ENCODE data around the gene FAM98B. TPM values are rescaled to one million over a fixed set of nuclear protein-coding genes. Genes with fewer than 3 reads are reported as not detected.

The FAM98B gene
- 18.3 TPM for polyA plus RNA-seq (2012; ENCODE audit: insufficient read depth, insufficient read length, low read depth)

DNA sequence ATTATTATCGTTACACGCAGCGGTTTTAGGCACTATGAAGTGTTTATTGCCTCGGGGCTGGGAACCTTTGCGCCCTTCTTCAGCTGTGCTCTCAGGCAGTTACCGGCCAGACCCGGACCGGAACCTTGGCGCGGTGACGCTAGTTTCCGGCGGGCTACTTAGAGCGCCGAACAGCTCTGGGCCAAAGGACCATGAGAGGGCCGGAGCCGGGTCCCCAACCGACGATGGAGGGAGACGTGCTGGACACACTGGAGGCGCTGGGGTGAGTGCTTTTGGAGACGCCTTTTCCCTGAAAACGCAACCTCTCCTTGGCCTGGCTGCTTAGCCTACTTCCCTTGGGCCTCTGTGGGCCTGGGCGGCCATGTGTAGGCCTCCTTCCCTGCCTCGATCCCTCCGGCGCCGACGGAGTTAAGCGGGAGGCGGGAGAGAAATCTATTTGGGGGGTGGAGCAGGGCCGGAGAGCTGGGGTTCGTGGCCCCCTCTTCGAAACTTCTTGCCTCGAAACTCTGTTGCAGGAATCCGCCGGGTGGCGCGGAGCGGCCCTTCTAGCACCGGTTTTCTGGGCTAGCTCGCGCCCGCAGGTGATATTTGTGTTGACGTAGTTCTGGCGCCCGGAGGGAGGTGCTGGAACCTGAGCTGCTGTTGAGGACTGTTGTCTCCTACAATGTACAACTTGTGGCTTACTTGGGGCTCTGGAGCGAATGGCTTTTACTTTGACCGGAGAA, at the start of gene FAM98B:
TSS of gene FAM98B (plus strand) at position 157 of the 725 bp plus-strand sequence. CDS start at position 192, 35 bp downstream.
- Histone ChIP-seq H3K4me1 (peaks cover 6% of the 10 kb centered on the region), H3K4me3 (ENCODE audit: low read depth, low read length) (peak within 1 kb of the TSS; percentile 97), H3K9me3 (no peaks in the 10 kb centered on the region), H3K36me3 (no peaks in the 10 kb centered on the region), H3K27me3 (peaks cover 30% of the 10 kb centered on the region)
- TF ChIP-seq CTCF (IDR thresholded peaks at IDR 0.05; ENCODE audit: low read depth, low read length): 0 out of 2 replicates have a peak, but pooled peaks have one; percentile 1
- DNase-seq: peak; percentile 87

DNA sequence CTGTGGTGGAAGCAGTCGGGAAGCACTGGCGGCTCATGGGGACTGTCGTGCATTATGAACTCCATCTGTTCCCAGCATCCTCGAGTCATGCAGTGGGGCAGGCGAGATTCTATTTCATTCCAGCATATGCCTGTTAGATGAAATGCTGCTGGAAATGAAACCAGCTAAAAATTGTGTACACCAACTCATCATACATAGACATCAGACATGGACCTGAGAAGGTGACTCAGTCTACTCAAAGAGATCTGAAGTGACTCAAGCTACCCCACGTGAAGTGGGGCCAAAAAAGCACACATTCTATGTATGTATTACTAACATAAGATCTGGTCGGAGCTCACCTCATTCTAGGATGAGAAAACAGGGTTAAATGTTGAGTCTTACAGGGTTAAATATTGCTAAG, 47.5 kb upstream of the FAM98B start:
- Histone ChIP-seq H3K4me3 (ENCODE audit: low read depth, low read length) (no peak overlapping the region), H3K4me1 (no peaks in the 10 kb centered on the region), H3K36me3 (no peaks in the 10 kb centered on the region), H3K27me3 (peaks cover 6% of the 10 kb centered on the region; the same call in 1 of the 2 replicates), H3K9me3 (peaks cover 3% of the 10 kb centered on the region)
- no peak for TF ChIP-seq CTCF (IDR thresholded peaks at IDR 0.05; ENCODE audit: low read depth, low read length)
- no peak for DNase-seq

GRCh38 chr15:38408576-38408975, 45.4 kb upstream of the FAM98B start:
- DNase-seq: no peak

GRCh38 chr15:38411902-38412301, 42.0 kb upstream of the FAM98B start:
- no peak overlapping the region for H3K4me3 ChIP-seq (ENCODE audit: low read depth, low read length)
- no peaks in the 10 kb centered on the region for H3K9me3 ChIP-seq
- no peak for TF ChIP-seq CTCF (IDR thresholded peaks at IDR 0.05; ENCODE audit: low read depth, low read length)
- H3K4me1 ChIP-seq: no peaks in the 10 kb centered on the region
- H3K27me3 ChIP-seq: peaks cover 4% of the 10 kb centered on the region; the same call in 1 of the 2 replicates
- no peak for DNase-seq
- no peaks in the 10 kb centered on the region for H3K36me3 ChIP-seq

More at GRCh38 chr15:38408576-38408975, 45.4 kb upstream of the FAM98B start:
- Histone ChIP-seq H3K4me3 (ENCODE audit: low read depth, low read length) (no peak overlapping the region), H3K9me3 (no peaks in the 10 kb centered on the region; the same call in 1 of the 2 replicates), H3K4me1 (no peaks in the 10 kb centered on the region), H3K36me3 (no peaks in the 10 kb centered on the region), H3K27me3 (peaks cover 9% of the 10 kb centered on the region)
- no peak for TF ChIP-seq CTCF (IDR thresholded peaks at IDR 0.05; ENCODE audit: low read depth, low read length)

DNA sequence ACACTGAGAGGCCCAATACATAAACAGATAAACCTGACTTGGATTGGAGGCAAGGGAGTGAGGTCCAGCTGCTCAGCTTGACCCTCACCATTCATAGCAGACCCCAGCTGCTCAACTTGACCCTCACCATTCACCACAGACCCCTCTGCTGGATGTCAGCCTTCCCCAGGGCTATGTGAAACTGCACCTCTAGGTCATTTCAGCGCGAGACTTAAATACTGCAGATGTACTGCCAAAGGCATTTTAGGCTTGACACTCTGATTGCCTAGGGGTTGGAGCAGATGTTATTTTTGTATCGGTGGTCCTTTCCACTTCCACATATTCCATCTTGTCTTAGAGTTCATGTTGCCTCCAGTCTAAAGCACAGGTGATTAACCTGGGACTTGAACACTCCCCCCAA, 41.5 kb upstream of the FAM98B start:
- Histone ChIP-seq H3K36me3 (no peaks in the 10 kb centered on the region), H3K4me1 (no peaks in the 10 kb centered on the region), H3K9me3 (no peaks in the 10 kb centered on the region), H3K27me3 (peaks cover 7% of the 10 kb centered on the region; the same call in 1 of the 2 replicates), H3K4me3 (ENCODE audit: low read depth, low read length) (no peak overlapping the region)
- no peak for TF ChIP-seq CTCF (IDR thresholded peaks at IDR 0.05; ENCODE audit: low read depth, low read length)
- DNase-seq: no peak

DNA sequence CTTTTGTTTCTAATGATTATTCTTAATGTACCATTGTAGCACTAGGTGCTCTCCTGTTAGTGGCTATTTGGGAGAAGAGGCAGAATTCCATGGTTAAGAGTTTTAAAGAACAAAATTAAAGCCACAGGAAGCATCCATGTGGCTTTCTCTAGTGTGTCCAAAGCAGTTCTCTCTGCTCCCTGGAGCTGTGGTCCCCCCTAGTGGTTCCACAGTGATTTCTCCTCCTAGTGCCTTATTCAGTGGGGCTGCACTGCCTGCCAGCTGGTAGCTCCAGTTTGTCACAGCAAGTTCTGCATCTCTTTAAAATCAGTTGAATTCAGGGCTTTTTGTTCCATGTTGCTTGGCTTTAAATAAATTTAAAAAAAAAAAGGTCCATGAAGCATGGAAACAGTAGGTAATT, 39.6 kb upstream of the FAM98B start:
- Histone ChIP-seq H3K36me3 (no peaks in the 10 kb centered on the region), H3K9me3 (no peaks in the 10 kb centered on the region), H3K4me3 (ENCODE audit: low read depth, low read length) (no peak overlapping the region), H3K27me3 (peaks cover 9% of the 10 kb centered on the region), H3K4me1 (no peaks in the 10 kb centered on the region)
- peak; percentile 32 for DNase-seq
- peak; percentile 68 for TF ChIP-seq CTCF (IDR thresholded peaks at IDR 0.05; ENCODE audit: low read depth, low read length)
